ENCODE data around the gene C17orf75.
"Not testable (repeated sequence)": the region's sequence is repeated elsewhere in the genome, so short reads cannot be mapped to it uniquely, and the experiment has no call there.

The C17orf75 gene, protein sequence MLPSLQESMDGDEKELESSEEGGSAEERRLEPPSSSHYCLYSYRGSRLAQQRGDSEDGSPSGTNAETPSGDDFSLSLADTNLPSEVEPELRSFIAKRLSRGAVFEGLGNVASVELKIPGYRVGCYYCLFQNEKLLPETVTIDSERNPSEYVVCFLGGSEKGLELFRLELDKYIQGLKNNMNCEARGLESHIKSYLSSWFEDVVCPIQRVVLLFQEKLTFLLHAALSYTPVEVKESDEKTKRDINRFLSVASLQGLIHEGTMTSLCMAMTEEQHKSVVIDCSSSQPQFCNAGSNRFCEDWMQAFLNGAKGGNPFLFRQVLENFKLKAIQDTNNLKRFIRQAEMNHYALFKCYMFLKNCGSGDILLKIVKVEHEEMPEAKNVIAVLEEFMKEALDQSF

GRCh38 chr17:32341857-32342602 lies at the start of gene C17orf75:
C17orf75 (minus strand) TSS chr17:32342173; CDS start chr17:32342139, 34 bp downstream.
- DNase-seq: peak; percentile 86

GRCh38 chr17:32388613-32389459 lies 46.9 kb upstream of the C17orf75 start:
- DNase-seq: no peak

DNA sequence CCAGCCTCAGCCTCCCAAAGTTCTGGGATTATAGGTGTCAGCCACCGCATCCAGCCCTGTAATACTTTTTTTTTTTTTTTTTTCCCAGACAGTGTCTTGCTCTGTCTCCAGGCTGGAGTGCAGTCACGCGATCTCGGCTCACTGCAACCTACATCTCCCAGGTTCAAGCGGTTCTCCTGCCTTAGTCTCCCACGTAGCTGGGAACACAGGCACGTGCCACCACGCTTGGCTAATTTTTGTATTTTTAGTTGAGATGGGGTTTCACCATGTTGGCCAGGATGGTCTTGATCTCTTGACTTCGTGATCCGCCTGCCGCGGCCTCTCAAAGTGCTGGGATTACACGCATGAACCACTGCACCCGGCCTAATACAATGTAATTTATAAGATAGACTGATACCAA lies 46.2 kb upstream of the C17orf75 start:
- not testable (repeated sequence) for DNase-seq

DNA sequence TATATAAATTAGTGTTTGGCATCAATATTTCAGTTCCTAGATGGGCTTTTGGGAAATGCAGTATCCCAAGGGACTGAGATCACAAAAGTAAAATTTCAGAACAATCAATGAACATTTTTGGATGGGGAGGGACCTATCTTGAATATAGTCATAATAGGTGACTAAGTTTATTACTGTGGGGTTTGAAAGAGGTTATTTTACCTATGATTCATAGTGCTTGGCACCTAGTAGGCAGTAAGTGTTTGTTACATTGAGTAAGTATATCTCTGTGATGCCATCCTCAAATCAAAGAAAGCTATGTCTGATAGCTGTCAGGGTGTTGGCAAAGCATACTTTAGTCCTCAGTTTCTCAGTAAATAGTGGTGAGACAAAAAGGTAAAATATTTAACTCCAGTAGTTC lies 44.9 kb upstream of the C17orf75 start:
- DNase-seq: no peak

DNA sequence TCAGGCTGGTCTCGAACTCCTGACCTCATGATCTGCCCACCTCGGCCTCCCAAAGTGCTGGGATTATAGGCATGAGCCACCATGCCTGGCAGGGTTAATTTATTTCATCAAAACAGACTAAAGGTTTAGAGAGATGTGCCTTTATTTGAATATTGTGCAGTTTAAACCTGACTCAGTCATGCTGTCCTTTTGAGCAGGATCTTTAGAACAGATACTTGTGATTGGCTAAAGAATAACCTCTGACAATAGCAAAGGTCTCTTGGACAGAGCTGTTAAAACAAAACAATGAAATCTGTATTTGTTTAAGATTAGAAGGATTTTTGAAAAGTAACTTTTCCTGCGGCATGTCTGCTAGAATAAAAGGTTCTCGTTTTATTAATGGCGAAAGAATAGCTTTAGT lies 44.0 kb upstream of the C17orf75 start:
- no peak for DNase-seq

DNA sequence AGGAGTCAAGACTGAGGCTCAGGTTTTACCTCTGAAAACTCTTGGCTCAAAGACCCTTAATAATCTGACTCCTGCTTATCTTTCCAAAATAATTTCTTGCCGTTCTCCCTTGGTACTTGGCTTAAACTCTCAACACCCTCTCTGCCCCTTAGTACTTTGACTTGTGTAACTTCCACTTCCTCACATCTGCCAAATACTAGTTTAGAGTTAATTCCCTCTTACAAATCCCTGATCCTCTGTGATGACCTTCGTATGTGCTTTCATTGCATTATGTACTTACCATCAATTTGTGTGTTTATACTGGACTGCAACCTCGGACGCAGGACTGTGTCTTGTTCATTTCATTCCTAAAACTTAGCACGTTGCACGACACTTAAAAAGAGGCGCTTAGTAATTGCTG lies 43.1 kb upstream of the C17orf75 start:
- no peak for DNase-seq

GRCh38 chr17:32383926-32384434 lies 42.0 kb upstream of the C17orf75 start:
- no peak for DNase-seq

- DNase-seq: no peak
These were observed 40.7 kb upstream of the C17orf75 start for GRCh38 chr17:32382526-32383223.

DNA sequence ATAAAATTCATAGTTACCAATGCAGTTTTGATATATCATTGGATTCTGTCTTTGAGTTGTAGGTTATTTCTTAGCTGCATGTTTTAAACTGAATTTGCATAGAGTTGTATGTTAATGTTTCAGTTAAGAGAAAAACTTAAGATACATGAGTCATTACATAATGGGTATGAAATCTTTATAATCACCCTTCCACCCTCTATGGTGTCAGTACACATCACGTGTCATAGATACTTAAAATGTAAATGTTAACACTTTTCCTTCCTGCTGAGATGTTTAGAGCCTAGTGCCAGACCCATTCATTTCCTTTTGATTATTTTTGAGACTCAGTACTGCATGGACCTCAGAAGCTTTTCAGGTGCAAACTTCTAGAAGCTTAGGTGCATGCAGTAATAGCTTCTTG lies 28.5 kb upstream of the C17orf75 start:
- DNase-seq: no peak

GRCh38 chr17:32361270-32361669 lies 19.3 kb upstream of the C17orf75 start:
- DNase-seq: no peak

- no peak for DNase-seq
These were observed 15.6 kb upstream of the C17orf75 start for GRCh38 chr17:32357615-32358014.

GRCh38 chr17:32356750-32357149 lies 14.8 kb upstream of the C17orf75 start:
- DNase-seq: no peak

- no peak for DNase-seq
These were observed 14.4 kb upstream of the C17orf75 start for GRCh38 chr17:32356378-32356743.

GRCh38 chr17:32355649-32356377 lies 13.8 kb upstream of the C17orf75 start:
- DNase-seq: no peak

DNA sequence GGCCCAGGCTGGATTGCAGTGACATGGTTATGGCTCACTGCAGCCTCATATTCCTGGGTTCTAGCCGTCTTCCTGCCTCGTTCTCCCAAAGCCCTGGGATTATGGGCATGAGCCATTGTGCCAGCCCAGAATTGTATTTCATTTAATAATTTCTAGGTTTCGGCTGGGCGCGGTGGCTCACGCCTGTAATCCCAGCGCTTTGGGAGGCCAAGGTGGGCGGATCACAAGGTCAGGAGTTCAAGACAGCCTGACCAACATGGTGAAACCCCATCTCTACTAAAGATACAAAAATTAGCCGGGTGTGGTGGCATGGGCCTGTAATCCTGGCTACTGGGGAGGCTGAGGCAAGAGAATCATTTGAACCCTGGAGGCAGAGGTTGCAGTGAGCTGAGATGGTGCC lies 10.8 kb upstream of the C17orf75 start:
- DNase-seq: not testable (repeated sequence)

DNA sequence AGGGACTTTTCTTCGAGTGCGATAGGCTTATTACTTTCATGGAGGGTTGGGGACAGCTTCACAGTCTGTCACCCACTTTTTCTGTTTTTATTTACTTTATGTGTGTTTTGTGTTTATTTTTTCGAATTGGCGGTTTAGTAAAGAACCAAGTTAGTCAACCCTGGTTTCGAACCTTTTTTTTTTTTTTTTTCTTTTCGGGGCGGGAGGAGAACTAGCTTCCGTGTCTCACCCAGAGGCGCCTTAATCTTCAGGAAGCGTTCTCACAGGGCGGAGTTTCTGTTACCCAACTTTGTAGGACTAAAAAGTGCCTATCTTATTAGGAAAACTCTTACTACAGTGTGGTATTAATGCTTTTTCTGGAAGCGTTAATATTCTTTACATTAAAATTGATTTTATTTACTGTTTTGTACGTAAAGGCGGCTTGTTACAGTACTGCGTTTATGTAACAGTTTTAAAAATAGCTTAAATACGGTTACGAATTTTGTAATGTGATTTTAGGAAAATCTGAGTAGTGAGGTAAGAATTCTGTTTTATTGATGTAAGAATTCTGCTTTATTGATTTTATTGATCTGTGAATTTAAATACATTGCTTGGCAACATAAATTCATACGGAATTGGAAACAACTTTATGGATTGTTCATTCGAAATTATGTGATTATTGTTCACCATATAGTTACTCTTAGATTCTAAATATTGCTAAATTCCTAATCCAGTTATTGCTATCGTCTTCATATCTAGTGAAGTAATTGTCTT lies 8.9 kb upstream of the C17orf75 start:
- peak; percentile 32 for DNase-seq

- peak; percentile 100 for DNase-seq
These were observed 8.1 kb upstream of the C17orf75 start, which contains the start of gene ZNF207 for GRCh38 chr17:32349854-32350665. ZNF207 (plus strand) TSS chr17:32350157; CDS start chr17:32350286, 129 bp downstream.

DNA sequence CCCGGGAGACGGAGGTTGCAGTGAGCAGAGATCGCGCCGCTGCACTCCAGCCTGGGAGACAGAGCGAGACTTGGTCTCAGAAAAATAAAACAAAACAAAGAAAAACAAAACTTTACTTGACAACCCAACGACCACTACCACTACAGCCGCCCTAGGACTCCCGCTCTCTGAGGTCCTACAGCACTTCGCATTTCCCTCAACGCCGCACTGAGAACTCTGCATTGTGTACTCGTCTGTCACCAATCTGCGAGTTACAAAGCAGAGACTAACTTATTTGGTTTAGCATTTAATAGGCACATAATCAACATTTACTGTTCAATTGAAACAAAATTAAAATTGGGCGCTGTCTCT lies 7.5 kb upstream of the C17orf75 start:
- no peak for DNase-seq

DNA sequence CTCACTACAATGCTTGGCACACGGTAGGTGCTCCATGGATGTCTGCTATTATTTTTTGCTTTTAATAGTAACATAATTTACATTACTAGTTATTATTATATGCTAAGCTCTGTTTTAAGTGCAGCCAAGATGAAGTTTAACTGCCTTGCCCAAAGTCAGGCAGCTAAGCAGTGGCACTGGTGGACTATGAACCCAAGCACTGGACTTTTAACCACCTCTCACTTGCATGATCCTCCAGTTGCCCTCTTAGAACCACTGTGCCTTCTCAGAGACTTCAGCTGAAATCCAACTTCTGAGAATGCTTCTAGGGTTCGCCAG lies 6.5 kb upstream of the C17orf75 start:
- DNase-seq: no peak

DNA sequence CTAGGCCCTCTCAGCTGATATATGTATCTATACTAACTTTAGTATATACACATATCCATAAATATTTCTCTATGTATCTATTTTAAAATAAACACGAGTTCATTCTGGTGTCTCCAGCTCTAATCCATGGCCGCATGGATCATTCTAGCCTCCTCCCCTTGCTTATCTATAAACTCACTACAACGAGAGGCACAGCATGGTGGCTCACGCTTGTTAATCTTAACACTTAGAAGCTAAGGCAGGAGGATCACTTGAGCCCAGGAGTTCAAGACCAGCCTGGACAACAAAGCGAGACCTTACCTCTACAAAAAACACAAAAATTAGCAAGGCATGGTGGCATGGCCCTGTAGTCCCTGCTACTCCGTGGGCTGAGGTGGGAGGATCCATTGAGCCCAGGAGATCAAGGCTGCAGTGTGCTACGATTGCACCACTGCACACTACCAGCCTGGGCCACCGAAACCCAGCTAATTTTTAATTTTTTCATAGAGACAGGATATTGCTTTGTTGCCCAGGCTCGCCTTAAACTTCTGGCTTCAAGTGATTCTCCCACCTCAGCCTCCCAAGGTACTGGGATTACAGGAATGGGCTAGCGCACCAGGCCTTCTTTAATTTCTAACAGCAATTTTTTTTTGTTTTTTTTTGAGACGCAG lies 4.1 kb upstream of the C17orf75 start:
- DNase-seq: no peak
